Liver (tissue), 9 donors: ENCODE results near the gene TNS3. TPM values are rescaled to one million over a fixed set of nuclear protein-coding genes. Genes with fewer than 3 reads are reported as not detected.
"Not testable (repeated sequence)": the region's sequence is repeated elsewhere in the genome, so short reads cannot be mapped to it uniquely, and the experiment has no call there.

Source experiments
- DNase-seq: peaks from one replicate; pipeline ENCODE4 v3.0.0-alpha.2; 2017; ENCODE audit warnings: low spot score
- H3K27ac ChIP-seq, 2 donors: one replicate each; pipeline ENCODE4 v1.7.0; 2013; ENCODE audit warnings: inconsistent platforms in 2 of 2, low read length in 2 of 2, control low read depth in 1 of 2, low read depth in 1 of 2, mild to moderate bottlenecking in 1 of 2
- H3K27me3 ChIP-seq, 4 donors: one replicate each; pipeline versions ENCODE4 v1.6.1 to v1.7.0; 2013; ENCODE audit warnings: low read length in 3 of 4, inconsistent platforms in 1 of 4, mild to moderate bottlenecking in 1 of 4, moderate library complexity in 1 of 4; ENCODE audit not compliant: control insufficient read depth in 4 of 4, insufficient read depth in 4 of 4
- H3K36me3 ChIP-seq, 4 donors: one replicate each; pipeline versions ENCODE4 v1.6.1 to v1.7.0; 2013; ENCODE audit warnings: low read length in 3 of 4, mild to moderate bottlenecking in 3 of 4, low read depth in 1 of 4, moderate library complexity in 1 of 4; ENCODE audit not compliant: control insufficient read depth in 4 of 4, insufficient read depth in 3 of 4
- H3K4me1 ChIP-seq, 4 donors: one replicate each; pipeline versions ENCODE4 v1.6.1 to v1.7.0; 2013; ENCODE audit warnings: low read length in 3 of 4, mild to moderate bottlenecking in 3 of 4, moderate library complexity in 1 of 4; ENCODE audit not compliant: control insufficient read depth in 4 of 4, insufficient read depth in 4 of 4
- H3K4me3 ChIP-seq, 3 donors: one replicate each; pipeline versions ENCODE4 v1.6.1 to v1.7.0; 2013; ENCODE audit warnings: low read length in 3 of 3, control low read depth in 1 of 3, low read depth in 1 of 3, mild to moderate bottlenecking in 1 of 3
- H3K9ac ChIP-seq, 2 donors: one replicate each; pipeline ENCODE4 v1.7.0; 2013; ENCODE audit warnings: low read length in 2 of 2, mild to moderate bottlenecking in 2 of 2, moderate library complexity in 2 of 2, control low read depth in 1 of 2, low read depth in 1 of 2
- H3K9me3 ChIP-seq, 4 donors: one replicate each; pipeline versions ENCODE4 v1.6.1 to v1.7.0; 2013; ENCODE audit warnings: low read length in 3 of 4; ENCODE audit not compliant: control insufficient read depth in 4 of 4
- EGR1 ChIP-seq, 2 donors: IDR thresholded peaks; 2 replicates each; pipeline ENCODE4 v1.6.1; 2016 to 2018; ENCODE audit warnings: antibody characterized with exemption in 2 of 2, low read depth in 2 of 2
- FOXA2 ChIP-seq: IDR thresholded peaks from 2 replicates; pipeline ENCODE4 v1.6.1; 2016; ENCODE audit warnings: antibody characterized with exemption
- GABPA ChIP-seq, 2 donors: IDR thresholded peaks in 1 of 2; conservative IDR thresholded peaks in 1 of 2; 2 replicates each; pipeline ENCODE4 v1.6.1; 2016; ENCODE audit warnings: antibody characterized with exemption in 2 of 2, mild to moderate bottlenecking in 1 of 2, moderate library complexity in 1 of 2
- HNF4G ChIP-seq: IDR thresholded peaks from 2 replicates; pipeline ENCODE4 v1.6.1; 2016; ENCODE audit warnings: antibody characterized with exemption
- JUND ChIP-seq, 2 donors: IDR thresholded peaks; 2 replicates each; pipeline ENCODE4 v1.6.1; 2016; ENCODE audit warnings: antibody characterized with exemption in 2 of 2
- NR2F2 ChIP-seq: IDR thresholded peaks from 2 replicates; pipeline ENCODE4 v1.6.1; 2016; ENCODE audit warnings: antibody characterized with exemption
- RAD21 ChIP-seq, 2 donors: IDR thresholded peaks; 2 replicates each; pipeline ENCODE4 v1.6.1; 2016; ENCODE audit warnings: antibody characterized with exemption in 2 of 2, mild to moderate bottlenecking in 2 of 2
- RXRA ChIP-seq, 2 donors: IDR thresholded peaks; 2 replicates each; pipeline ENCODE4 v1.6.1; 2017 to 2018; ENCODE audit warnings: antibody characterized with exemption in 2 of 2, mild to moderate bottlenecking in 1 of 2
- TAF1 ChIP-seq: conservative IDR thresholded peaks from 2 replicates; pipeline ENCODE4 v1.6.1; 2016; ENCODE audit warnings: antibody characterized with exemption, mild to moderate bottlenecking
- YY1 ChIP-seq: IDR thresholded peaks from 2 replicates; pipeline ENCODE4 v1.6.1; 2016; ENCODE audit warnings: antibody characterized with exemption, mild to moderate bottlenecking
- WGBS: extraction: QIAGEN DNeasy Blood & Tissue Kit; methylation state at CpG from one replicate; pipeline ENCODE4 v1.1.7; 2013; 5-methylcytosine and 5-hydroxymethylcytosine counted together
- polyA plus RNA-seq, 2 donors: library from polyadenylated mRNA; stranded (reverse) in 1 of 2; unstranded in 1 of 2; fragments of 200-250 nt in 1 of 2; fragments of >200 nt in 1 of 2; fragmentation: Nextera tagmentation in 1 of 2; extraction: Ambion mirVana in 1 of 2; gene quantifications; one replicate each; pipeline versions ENCODE4 v1.2.1 to v1.2.3, GENCODE V29; 2013 to 2015
- total RNA-seq, 2 donors: library from RNA; depleted of rRNA; stranded (reverse); fragments of >200 nt; gene quantifications; one replicate each; pipeline ENCODE4 v1.2.3, GENCODE V29; 2014
- TF ChIP-seq, protein P1 (sequence below): IDR thresholded peaks from 2 replicates; pipeline ENCODE4 v1.6.1; 2016; ENCODE audit warnings: antibody characterized with exemption, mild to moderate bottlenecking
- TF ChIP-seq, protein P2 (sequence below): fragments of 150-350 bp; IDR thresholded peaks from 2 replicates; pipeline ENCODE4 v1.5.1; 2017; ENCODE audit warnings: improper control_type of control experiment, low read depth, low read length; ENCODE audit not compliant: missing input control
- TF ChIP-seq, protein P3 (sequence below): IDR thresholded peaks from 2 replicates; pipeline ENCODE4 v1.6.1; 2016; ENCODE audit warnings: antibody characterized with exemption
- donor health status: healthy.
- donor health status: healthy.
- donor health status: healthy.
- donor health status: healthy.
- donor health status: healthy.

The TNS3 gene
- total and polyA plus RNA-seq, 4 donors = 16.8 to 100 (median 29.5) TPM

DNA sequence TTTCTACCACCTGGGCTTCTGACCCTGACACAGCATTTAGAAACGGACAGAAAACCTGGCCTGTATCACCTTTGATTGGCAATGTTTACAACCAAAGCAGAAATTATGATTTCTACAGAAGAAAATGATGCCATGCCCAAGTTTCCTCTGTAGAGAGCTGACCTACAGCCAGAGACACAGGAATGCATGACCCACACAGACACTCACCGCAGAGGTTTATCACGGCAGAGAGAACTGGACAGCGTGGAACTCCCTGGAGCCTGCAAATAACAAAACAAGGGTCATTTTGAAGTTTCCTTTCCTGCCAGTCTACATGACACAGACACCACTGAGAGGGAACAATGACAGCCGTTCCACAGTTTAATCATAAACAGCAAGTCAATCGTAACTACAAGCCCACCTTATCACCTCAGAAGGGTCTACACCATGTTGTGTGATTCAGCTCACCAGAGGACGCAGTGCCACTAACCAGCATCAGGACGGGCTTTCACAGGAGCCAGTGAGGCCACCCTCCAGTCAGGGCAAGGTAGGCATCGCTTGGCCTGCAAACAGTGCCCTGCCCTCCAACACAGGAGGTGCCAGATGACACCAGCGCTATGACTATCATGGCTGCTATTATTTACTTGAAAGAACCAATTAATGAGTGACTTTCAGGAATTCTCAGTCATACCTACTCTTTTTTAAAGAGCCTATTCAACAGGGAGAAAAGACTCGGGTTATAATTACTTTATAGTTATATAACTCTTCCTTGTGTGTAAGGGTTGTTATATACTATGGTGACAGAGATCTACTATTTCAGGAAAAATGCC, 139.9 kb downstream of the TNS3 start:
- H3K9ac ChIP-seq = no peak overlapping the region
- no peaks in the 10 kb centered on the region for H3K9me3 ChIP-seq
- WGBS = 54% methylated on average over 11 of the region's 11 CpGs
- no peak for DNase-seq
- TF ChIP-seq HNF4G = no peak
- TF ChIP-seq EGR1 (IDR thresholded peaks at IDR 0.05; ENCODE audit: low read depth in 2 of 2) = no peak
- TF ChIP-seq, protein P1, sequence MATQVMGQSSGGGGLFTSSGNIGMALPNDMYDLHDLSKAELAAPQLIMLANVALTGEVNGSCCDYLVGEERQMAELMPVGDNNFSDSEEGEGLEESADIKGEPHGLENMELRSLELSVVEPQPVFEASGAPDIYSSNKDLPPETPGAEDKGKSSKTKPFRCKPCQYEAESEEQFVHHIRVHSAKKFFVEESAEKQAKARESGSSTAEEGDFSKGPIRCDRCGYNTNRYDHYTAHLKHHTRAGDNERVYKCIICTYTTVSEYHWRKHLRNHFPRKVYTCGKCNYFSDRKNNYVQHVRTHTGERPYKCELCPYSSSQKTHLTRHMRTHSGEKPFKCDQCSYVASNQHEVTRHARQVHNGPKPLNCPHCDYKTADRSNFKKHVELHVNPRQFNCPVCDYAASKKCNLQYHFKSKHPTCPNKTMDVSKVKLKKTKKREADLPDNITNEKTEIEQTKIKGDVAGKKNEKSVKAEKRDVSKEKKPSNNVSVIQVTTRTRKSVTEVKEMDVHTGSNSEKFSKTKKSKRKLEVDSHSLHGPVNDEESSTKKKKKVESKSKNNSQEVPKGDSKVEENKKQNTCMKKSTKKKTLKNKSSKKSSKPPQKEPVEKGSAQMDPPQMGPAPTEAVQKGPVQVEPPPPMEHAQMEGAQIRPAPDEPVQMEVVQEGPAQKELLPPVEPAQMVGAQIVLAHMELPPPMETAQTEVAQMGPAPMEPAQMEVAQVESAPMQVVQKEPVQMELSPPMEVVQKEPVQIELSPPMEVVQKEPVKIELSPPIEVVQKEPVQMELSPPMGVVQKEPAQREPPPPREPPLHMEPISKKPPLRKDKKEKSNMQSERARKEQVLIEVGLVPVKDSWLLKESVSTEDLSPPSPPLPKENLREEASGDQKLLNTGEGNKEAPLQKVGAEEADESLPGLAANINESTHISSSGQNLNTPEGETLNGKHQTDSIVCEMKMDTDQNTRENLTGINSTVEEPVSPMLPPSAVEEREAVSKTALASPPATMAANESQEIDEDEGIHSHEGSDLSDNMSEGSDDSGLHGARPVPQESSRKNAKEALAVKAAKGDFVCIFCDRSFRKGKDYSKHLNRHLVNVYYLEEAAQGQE = no peak
- TF ChIP-seq FOXA2 = no peak
- no peak for TF ChIP-seq JUND (IDR thresholded peaks at IDR 0.05)
- TF ChIP-seq TAF1 = no peak
- TF ChIP-seq NR2F2 = no peak
- TF ChIP-seq, protein P2, sequence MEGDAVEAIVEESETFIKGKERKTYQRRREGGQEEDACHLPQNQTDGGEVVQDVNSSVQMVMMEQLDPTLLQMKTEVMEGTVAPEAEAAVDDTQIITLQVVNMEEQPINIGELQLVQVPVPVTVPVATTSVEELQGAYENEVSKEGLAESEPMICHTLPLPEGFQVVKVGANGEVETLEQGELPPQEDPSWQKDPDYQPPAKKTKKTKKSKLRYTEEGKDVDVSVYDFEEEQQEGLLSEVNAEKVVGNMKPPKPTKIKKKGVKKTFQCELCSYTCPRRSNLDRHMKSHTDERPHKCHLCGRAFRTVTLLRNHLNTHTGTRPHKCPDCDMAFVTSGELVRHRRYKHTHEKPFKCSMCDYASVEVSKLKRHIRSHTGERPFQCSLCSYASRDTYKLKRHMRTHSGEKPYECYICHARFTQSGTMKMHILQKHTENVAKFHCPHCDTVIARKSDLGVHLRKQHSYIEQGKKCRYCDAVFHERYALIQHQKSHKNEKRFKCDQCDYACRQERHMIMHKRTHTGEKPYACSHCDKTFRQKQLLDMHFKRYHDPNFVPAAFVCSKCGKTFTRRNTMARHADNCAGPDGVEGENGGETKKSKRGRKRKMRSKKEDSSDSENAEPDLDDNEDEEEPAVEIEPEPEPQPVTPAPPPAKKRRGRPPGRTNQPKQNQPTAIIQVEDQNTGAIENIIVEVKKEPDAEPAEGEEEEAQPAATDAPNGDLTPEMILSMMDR = no peak
- TF ChIP-seq, protein P3, sequence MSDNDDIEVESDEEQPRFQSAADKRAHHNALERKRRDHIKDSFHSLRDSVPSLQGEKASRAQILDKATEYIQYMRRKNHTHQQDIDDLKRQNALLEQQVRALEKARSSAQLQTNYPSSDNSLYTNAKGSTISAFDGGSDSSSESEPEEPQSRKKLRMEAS = no peak
- TF ChIP-seq RAD21 (IDR thresholded peaks at IDR 0.05) = no peak
- TF ChIP-seq YY1 = no peak
- peaks cover 7 to 54% (median 42%) of the 10 kb centered on the region in 4 donors for H3K4me1 ChIP-seq
- H3K36me3 ChIP-seq = peaks cover 0 to 24% (median 12%) of the 10 kb centered on the region in 4 donors
- H3K27me3 ChIP-seq = no peaks in the 10 kb centered on the region
- peak overlapping the region; percentile 24 to 34 for H3K27ac ChIP-seq
- no peak overlapping the region for H3K4me3 ChIP-seq

DNA sequence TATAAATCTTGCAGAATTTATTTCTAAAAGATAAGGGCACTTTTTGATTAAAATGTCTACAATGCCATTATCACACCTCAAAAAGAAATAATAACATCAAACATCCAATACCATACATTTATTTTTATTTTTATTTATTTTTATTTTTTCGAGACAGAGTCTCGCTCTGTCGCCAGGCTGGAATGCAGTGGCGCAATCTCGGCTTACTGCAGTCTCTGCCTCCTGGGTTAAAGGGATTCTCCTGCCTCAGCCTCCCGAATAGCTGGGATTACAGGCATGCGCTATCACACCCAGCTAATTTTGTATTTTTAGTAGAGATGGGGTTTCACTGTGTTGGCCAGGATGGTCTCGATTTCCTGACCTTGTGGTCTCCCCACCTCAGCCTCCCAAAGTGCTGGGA, 140.9 kb downstream of the TNS3 start:
- not testable (repeated sequence) for H3K4me3 ChIP-seq, H3K27ac ChIP-seq, H3K9ac ChIP-seq, H3K27me3 ChIP-seq, DNase-seq, H3K9me3 ChIP-seq
- WGBS = 75% methylated on average over 8 of the region's 8 CpGs
- Histone ChIP-seq H3K4me1 (peaks cover 4 to 45% (median 34%) of the 10 kb centered on the region in 4 donors), H3K36me3 (peaks cover 0 to 24% (median 12%) of the 10 kb centered on the region in 4 donors)

DNA sequence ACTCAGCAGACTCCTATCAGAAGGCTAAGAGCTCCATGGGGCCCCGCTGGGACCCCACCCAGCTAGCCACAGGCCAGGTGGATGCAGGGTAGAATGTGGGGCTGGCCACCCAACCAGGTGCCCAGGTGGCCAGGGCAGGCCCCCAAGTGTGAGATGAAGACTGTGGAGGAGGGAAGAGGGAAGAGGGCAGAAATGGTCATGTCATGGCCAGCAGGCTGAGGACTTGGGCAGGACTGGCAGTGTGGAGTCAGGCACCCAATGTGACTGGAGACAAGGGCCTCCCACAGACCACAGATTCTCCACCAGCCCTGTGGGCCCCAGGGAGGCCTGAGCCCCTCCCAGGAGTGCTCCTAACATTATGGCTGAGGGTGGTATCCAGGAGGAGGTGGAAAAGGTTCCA, 141.6 kb downstream of the TNS3 start:
- Histone ChIP-seq H3K4me1 (peaks cover 4 to 38% (median 27%) of the 10 kb centered on the region in 4 donors), H3K9me3 (no peaks in the 10 kb centered on the region), H3K27ac (peak overlapping the region in 1 of 2 donors; percentile 16), H3K27me3 (no peaks in the 10 kb centered on the region), H3K36me3 (peaks cover 3 to 28% (median 18%) of the 10 kb centered on the region in 4 donors), H3K9ac (no peak overlapping the region), H3K4me3 (no peak overlapping the region)
- DNase-seq = no peak
- WGBS = 7% methylated on average over 1 of the region's 1 CpG
- TF ChIP-seq RXRA (IDR thresholded peaks at IDR 0.05) = no peak
- TF ChIP-seq, protein P3 = no peak
- no peak for TF ChIP-seq FOXA2
- TF ChIP-seq TAF1 = no peak
- no peak for TF ChIP-seq GABPA (IDR thresholded peaks at IDR 0.05 in 1 of 2, conservative IDR thresholded peaks at IDR 0.05 in 1 of 2)
- TF ChIP-seq YY1 = no peak
- TF ChIP-seq, protein P1 = no peak
- no peak for TF ChIP-seq NR2F2
- TF ChIP-seq, protein P2 = no peak
- TF ChIP-seq RAD21 (IDR thresholded peaks at IDR 0.05) = no peak
